ENCODE data around the gene LOXL3. TPM values are rescaled to one million over a fixed set of nuclear protein-coding genes. Genes with fewer than 3 reads are reported as not detected.

The LOXL3 gene
- total RNA-seq, 1 experiment from 2014 or later = 29.0 TPM

GRCh38 chr2:74566754-74567085, 13.0 kb upstream of the LOXL3 start:
- H3K27ac ChIP-seq (ENCODE audit: insufficient read length, low read depth, low read length) = no peak overlapping the region

More at GRCh38 chr2:74566754-74567085, 13.0 kb upstream of the LOXL3 start:
- Mint-ChIP-seq H3K9me3 (no peaks in the 10 kb centered on the region), H3K36me3 (ENCODE audit: insufficient read depth in 1 of 3, low read depth in 3 of 3) (no peaks in the 10 kb centered on the region), H3K4me3 (no peak overlapping the region), H3K27ac (no peak overlapping the region), H3K27me3 (ENCODE audit: low read depth) (peaks cover 11% of the 10 kb centered on the region), H3K4me1 (no peaks in the 10 kb centered on the region)
- Histone ChIP-seq H3K18ac (ENCODE audit: insufficient read length, low read depth, low read length) (no peak overlapping the region), H2BK120ac (ENCODE audit: low read depth, low read length, poor library complexity, severe bottlenecking) (no peak overlapping the region), H3K9me3 (ENCODE audit: control insufficient read depth, low read depth, low read length) (no peaks in the 10 kb centered on the region), H4K91ac (ENCODE audit: insufficient read length, low read depth, low read length) (no peak overlapping the region), H3K4me1 (ENCODE audit: insufficient read depth, low read length) (no peaks in the 10 kb centered on the region), H4K5ac (ENCODE audit: insufficient read length, low read depth, low read length) (no peak overlapping the region), H3T11ph (ENCODE audit: low read length) (no peak overlapping the region), H3K23ac (ENCODE audit: insufficient read length, low read depth, low read length) (no peak overlapping the region), H4K20me1 (ENCODE audit: control insufficient read depth, insufficient read depth, insufficient read length) (no peaks in the 10 kb centered on the region), H3K79me1 (ENCODE audit: insufficient read depth, low read depth, low read length, poor library complexity, severe bottlenecking) (no peaks in the 10 kb centered on the region), H2BK20ac (ENCODE audit: low read depth, low read length, poor library complexity, severe bottlenecking) (no peak overlapping the region), H2BK15ac (ENCODE audit: low read depth, low read length) (no peak overlapping the region), H2AFZ (ENCODE audit: low read length) (no peak overlapping the region), H2BK12ac (ENCODE audit: insufficient read length, low read depth, low read length) (no peak overlapping the region), H3K9ac (ENCODE audit: extremely low read depth, insufficient read length, low read length) (no peak overlapping the region), H3K27me3 (ENCODE audit: insufficient read depth, low read length) (no peaks in the 10 kb centered on the region), H3K79me2 (ENCODE audit: insufficient read depth, low read length) (no peaks in the 10 kb centered on the region), H3K4me2 (ENCODE audit: insufficient read depth, insufficient read length, low read length) (no peak overlapping the region), H3K4ac (ENCODE audit: low read depth, low read length) (no peak overlapping the region), H4K8ac (replicated peaks; ENCODE audit: insufficient read length, low read depth, low read length) (no peak overlapping the region), H3K14ac (ENCODE audit: insufficient read depth, low read length) (no peak overlapping the region), H3K56ac (ENCODE audit: insufficient read length, low read depth, low read length) (no peak overlapping the region), H3K23me2 (ENCODE audit: insufficient read length, low read depth, low read length, poor library complexity, severe bottlenecking) (no peaks in the 10 kb centered on the region), H2BK5ac (ENCODE audit: insufficient read length, low read length) (no peak overlapping the region), H2AK5ac (ENCODE audit: insufficient read length, low read length) (no peak overlapping the region)
- no peak for TF ChIP-seq CTCF (conservative IDR thresholded peaks at IDR 0.05)
- no peak for DNase-seq

Measured in H9 (cell line).